SK-N-MC (cell line): ENCODE results near the gene MMEL1.

Experiments used
- EZH2 ChIP-seq: fragments of 200-600 bp; sonication (generic); IDR thresholded peaks from one replicate; pipeline ENCODE4 v1.6.1; 2017; ENCODE audit warnings: antibody characterized with exemption
- POLR2AphosphoS5 ChIP-seq: IDR thresholded peaks from 2 replicates; pipeline ENCODE4 v1.6.1; 2012; ENCODE audit warnings: mild to moderate bottlenecking, low read depth, low read length, borderline replicate concordance

- TF ChIP-seq POLR2AphosphoS5: no peak
- TF ChIP-seq EZH2: no peak
Observed at GRCh38 chr1:2630498-2631135, 2.2 kb downstream of the MMEL1 start.
